ENCODE data around the gene GBX1. TPM values are rescaled to one million over a fixed set of nuclear protein-coding genes. Genes with fewer than 3 reads are reported as not detected.

GBX1 gene
- total and polyA plus RNA-seq, 11 donors = 0.27 to 0.52 (median 0.34) TPM; not detected in 5

- H3K4me3 ChIP-seq = peak overlapping the region; percentile 23 to 52 (median 40)
These were observed 18.5 kb upstream of the GBX1 start for GRCh38 chr7:151185762-151186639.

GRCh38 chr7:151181011-151181431 lies 13.5 kb upstream of the GBX1 start:
- ATAC-seq (no peak), DNase-seq (peak in 1 of 5 donors; percentile 49)
- WGBS, 4 donors = 78 to 88% (median 85%) methylated on average over 13 to 22 of the region's 22 CpGs

More at GRCh38 chr7:151185762-151186639, 18.5 kb upstream of the GBX1 start:
- WGBS, 4 donors = 52 to 93% (median 56%) methylated on average over 4 to 16 of the region's 16 CpGs
- intact Hi-C loops (cut with DNase I) = loop anchor here in 1 of 10 donors (2.0 kb wide), 1 partner anchor 47 kb away; the partner anchor contains the start of gene CHPF2
- peak overlapping the region; percentile 28 to 96 (median 88) for H3K27ac ChIP-seq
- peak in 2 of 5 donors; percentile 32 to 52 for DNase-seq
- H3K27me3 ChIP-seq = peaks cover 0 to 3% (median 0%) of the 10 kb centered on the region in 9 donors
- no peak for TF ChIP-seq POLR2A (IDR thresholded peaks at IDR 0.05)
- no peak for TF ChIP-seq CTCF (IDR thresholded peaks at IDR 0.05)
- H3K36me3 ChIP-seq = peaks cover 0 to 1% (median 0%) of the 10 kb centered on the region in 9 donors
- ATAC-seq = peak in 3 of 4 donors; percentile 29 to 53 (median 50)
- no peaks in the 10 kb centered on the region for H3K9me3 ChIP-seq
- H3K4me1 ChIP-seq = peaks cover 0 to 22% (median 0%) of the 10 kb centered on the region in 12 donors

GRCh38 chr7:151179946-151180345 lies 12.5 kb upstream of the GBX1 start:
- Histone ChIP-seq H3K4me1 (peaks cover 0 to 9% (median 0%) of the 10 kb centered on the region in 12 donors), H3K4me3 (no peak overlapping the region), H3K27ac (no peak overlapping the region), H3K27me3 (peaks cover 0 to 16% (median 0%) of the 10 kb centered on the region in 9 donors), H3K9me3 (no peaks in the 10 kb centered on the region), H3K36me3 (peaks cover 0 to 7% (median 0%) of the 10 kb centered on the region in 9 donors)
- intact Hi-C loops (cut with DNase I) = loop anchor here in 3 of 10 donors (10.0 kb wide), 2 partner anchors 125 to 285 kb away; no protein-coding TSS in a partner anchor
- DNase-seq (peak in 1 of 5 donors; percentile 33), ATAC-seq (no peak)
- no peak for TF ChIP-seq POLR2A (IDR thresholded peaks at IDR 0.05)
- no peak for TF ChIP-seq CTCF (IDR thresholded peaks at IDR 0.05)
- 70 to 78% (median 72%) methylated on average over 4 of the region's 4 CpGs for WGBS, 4 donors

More at GRCh38 chr7:151181011-151181431, 13.5 kb upstream of the GBX1 start:
- peaks cover 0 to 7% (median 0%) of the 10 kb centered on the region in 9 donors for H3K36me3 ChIP-seq
- no peak for TF ChIP-seq POLR2A (IDR thresholded peaks at IDR 0.05)
- no peak for TF ChIP-seq CTCF (IDR thresholded peaks at IDR 0.05)
- H3K27me3 ChIP-seq = peaks cover 0 to 6% (median 0%) of the 10 kb centered on the region in 9 donors
- H3K4me1 ChIP-seq = peaks cover 0 to 9% (median 0%) of the 10 kb centered on the region in 12 donors
- intact Hi-C loops (cut with DNase I) = no loop called here
- H3K27ac ChIP-seq = no peak overlapping the region
- H3K4me3 ChIP-seq = no peak overlapping the region
- no peaks in the 10 kb centered on the region for H3K9me3 ChIP-seq

Data from heart left ventricle (tissue), 16 donors.